Suprapubic skin (tissue), 3 donors: ENCODE measurements around the gene PFKFB3.

Experiments
- EP300 ChIP-seq: sonication (generic); formaldehyde crosslinking; IDR thresholded peaks from one replicate; pipeline ENCODE4 v1.6.1; 2017; ENCODE audit warnings: antibody characterized with exemption
- POLR2A ChIP-seq, 2 donors: fragments of 450-650 bp; IDR thresholded peaks; one replicate each; pipeline ENCODE4 v1.6.1; 2017; ENCODE audit warnings: antibody characterized with exemption in 2 of 2, mild to moderate bottlenecking in 2 of 2, moderate library complexity in 2 of 2
- TF ChIP-seq, protein P1 (sequence below), 2 donors: fragments of 200-600 bp in 1 of 2; fragments of 450-650 bp in 1 of 2; sonication (generic) in 1 of 2; IDR thresholded peaks; one replicate each; pipeline ENCODE4 v1.5.1; 2016 to 2019; ENCODE audit warnings: antibody characterized with exemption in 2 of 2, mild to moderate bottlenecking in 1 of 2, moderate library complexity in 1 of 2

GRCh38 chr10:6215683-6216484 lies 13.2 kb downstream of the PFKFB3 start:
- no peak for TF ChIP-seq EP300
- TF ChIP-seq, protein P1, sequence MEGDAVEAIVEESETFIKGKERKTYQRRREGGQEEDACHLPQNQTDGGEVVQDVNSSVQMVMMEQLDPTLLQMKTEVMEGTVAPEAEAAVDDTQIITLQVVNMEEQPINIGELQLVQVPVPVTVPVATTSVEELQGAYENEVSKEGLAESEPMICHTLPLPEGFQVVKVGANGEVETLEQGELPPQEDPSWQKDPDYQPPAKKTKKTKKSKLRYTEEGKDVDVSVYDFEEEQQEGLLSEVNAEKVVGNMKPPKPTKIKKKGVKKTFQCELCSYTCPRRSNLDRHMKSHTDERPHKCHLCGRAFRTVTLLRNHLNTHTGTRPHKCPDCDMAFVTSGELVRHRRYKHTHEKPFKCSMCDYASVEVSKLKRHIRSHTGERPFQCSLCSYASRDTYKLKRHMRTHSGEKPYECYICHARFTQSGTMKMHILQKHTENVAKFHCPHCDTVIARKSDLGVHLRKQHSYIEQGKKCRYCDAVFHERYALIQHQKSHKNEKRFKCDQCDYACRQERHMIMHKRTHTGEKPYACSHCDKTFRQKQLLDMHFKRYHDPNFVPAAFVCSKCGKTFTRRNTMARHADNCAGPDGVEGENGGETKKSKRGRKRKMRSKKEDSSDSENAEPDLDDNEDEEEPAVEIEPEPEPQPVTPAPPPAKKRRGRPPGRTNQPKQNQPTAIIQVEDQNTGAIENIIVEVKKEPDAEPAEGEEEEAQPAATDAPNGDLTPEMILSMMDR (IDR thresholded peaks at IDR 0.05) = no peak
- TF ChIP-seq POLR2A (IDR thresholded peaks at IDR 0.05) = no peak
